GM18498 (cell line): ENCODE measurements around the gene RAPGEF5.

ENCODE experiments used
- ATAC-seq: cut with Tn5 transposase; IDR thresholded peaks from one replicate; pipeline ENCODE4 v1.9.1; 2021; ENCODE audit warnings: mild to moderate bottlenecking, moderate library complexity; ENCODE audit not compliant: unreplicated experiment

The RAPGEF5 gene

GRCh38 chr7:22269963-22270362 lies 87.0 kb downstream of the RAPGEF5 start:
- ATAC-seq: no peak

DNA sequence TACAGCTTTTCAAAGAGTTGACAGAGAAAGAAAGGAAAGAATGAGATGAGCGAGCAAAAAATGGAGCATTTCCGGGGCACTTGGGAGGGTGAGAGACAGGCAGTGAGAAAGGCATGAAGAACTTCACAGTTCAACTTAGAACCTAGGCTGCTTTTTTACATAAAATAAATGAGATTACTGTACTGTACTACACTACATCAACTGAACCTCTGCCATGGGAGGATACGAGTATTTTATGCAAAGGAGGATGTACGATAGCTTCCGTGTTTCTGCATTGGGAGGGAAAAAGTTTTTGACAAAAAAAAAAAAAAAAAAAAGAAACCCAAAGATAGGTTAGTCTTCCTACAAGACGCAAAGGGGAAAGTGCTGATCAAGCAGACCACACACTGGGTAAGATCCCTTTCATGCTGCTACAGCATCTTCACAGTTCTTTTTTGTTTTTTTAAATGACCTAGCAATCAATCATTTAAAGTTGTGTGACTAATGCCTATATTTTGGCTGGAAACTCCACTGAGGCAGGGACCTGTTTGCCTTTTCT lies 88.0 kb downstream of the RAPGEF5 start:
- no peak for ATAC-seq

GRCh38 chr7:22267930-22268615 lies 88.9 kb downstream of the RAPGEF5 start:
- ATAC-seq: no peak

- no peak for ATAC-seq
Observed at GRCh38 chr7:22262538-22262937, 94.4 kb downstream of the RAPGEF5 start.

- no peak for ATAC-seq
Observed at GRCh38 chr7:22256541-22257096, 100.3 kb downstream of the RAPGEF5 start.

DNA sequence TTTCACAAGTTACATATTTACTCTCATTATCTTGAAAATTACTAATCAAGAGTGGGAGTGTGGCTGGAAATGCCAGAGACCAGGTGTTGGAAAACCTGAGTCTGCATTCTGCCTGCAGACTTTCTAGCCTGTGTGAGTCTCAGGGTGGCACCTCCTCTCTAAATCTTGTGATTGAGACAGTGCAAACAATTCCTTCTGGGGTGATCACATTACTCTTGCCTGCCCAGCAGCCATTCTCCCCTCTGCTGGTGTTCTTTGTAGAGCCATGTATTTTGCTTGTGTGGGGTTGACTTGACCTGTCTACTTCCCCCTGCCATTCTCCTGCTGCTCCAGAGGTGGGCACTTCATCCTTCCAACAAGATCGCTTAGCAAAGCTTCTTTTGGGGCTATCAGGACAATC lies 101.1 kb downstream of the RAPGEF5 start:
- ATAC-seq: no peak

DNA sequence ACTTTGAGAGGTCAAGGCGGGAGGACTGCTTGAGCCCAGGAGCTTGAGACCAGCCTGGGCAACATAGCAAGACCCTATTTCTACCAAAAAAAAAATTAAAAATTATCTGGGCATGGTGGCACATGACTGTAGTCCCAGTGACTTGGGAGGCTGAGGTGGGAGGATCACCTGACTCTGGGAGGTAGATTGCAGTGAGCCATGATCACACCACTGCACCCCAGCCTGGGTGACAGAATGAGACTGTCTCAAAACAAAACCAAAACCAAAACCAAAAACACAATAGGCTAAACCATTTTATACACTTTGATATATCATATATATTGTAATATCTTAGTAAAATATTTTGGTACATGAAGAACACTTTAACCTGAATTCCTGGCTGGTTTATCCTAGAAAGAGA lies 101.6 kb downstream of the RAPGEF5 start:
- no peak for ATAC-seq

DNA sequence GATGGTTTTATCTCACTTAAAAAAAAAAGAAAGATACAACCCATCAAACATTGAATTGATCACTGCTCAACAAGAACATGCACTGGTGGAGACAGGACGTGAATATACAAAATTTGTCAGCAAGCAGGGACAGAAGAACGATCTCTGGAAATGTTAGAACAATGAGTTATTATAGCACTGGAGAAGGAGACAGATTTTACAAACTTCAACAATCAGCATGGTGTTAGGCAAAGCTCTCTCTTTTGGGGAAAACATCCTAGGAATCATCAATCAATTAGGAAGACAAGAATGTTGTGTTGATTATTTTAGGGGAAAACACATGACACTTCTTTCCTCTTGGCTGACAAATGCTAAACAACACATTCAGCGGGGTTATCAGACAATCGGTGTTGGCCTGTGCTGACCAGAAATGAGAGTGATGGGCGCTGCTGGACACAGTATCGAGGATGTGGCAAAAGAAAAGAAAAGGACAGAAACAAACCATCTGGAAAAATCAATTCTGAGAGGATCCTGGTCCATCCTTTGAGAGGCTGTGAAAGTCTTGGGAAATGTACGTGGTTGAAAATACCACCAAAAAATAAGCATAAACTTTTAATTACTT lies 103.9 kb downstream of the RAPGEF5 start:
- ATAC-seq: no peak

DNA sequence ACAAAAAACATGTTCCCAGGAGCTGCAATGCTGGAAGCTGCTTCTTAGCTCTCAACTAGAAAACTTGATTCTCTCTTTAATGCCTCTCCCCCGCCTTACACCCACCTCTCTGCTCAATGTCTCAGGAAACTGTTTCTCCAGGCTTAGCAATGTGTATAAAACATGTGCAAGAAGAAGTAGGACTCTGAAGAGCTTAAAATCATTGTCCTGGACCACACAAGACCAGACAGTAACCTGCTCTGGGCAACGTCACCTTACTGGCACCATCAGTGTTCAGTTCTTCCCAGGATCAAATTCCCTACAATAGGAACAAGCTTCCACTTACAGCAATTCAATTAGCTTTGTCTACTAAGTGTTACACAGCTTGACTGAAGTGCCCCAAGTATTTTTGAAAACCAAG lies 104.9 kb downstream of the RAPGEF5 start:
- no peak for ATAC-seq

DNA sequence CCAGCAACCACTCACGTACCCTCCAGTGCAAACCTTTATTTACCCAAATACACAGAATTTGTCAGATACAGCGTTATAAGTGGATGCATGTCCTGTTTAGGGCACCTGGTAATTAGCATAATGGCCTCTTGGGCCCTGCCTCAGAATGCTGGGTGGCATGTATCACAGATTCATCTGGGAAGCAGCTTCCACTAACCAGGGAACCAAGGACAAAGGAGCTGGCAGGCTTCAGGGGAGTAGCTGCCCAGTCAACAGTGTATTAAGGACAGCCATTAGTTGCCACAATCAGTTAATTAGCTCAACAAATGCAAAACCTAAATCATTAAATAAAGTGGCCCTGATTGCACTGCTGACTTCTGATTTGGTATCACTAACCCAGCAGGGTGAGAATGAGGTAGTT lies 105.7 kb downstream of the RAPGEF5 start:
- ATAC-seq: no peak

GRCh38 chr7:22250390-22250789 lies 106.6 kb downstream of the RAPGEF5 start:
- ATAC-seq: no peak

DNA sequence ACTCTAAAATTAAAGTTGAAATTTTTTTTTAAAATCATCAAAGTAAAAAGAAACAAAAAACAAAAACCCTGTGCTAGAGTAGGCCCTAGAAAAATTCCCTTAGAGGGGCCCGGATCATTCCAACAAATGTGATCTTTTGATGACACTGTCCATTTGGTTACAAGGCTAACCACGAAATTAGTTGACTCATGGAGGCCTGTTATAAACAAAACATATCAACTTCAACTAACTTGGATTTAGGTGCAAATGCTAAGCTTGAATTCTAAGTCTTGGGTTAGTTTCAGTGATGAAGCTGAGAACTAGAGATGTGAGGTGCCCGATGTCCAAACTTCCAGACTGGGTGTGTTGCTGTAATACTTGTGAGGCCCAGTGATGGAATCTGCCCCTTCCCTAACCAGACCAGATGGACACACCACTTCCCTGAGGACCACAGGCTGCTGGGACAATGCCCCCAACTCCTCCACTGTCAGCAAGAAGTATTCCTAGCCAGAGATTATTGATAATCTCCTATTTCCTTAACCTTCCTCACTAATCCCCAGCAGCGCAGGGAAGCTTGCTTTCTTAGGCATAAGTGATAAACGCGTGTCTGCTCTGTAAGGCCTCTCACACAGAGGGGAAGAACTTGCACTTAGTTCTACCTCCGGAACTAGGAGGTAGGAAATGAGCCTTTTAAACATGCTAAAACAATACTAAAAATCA lies 108.7 kb downstream of the RAPGEF5 start:
- no peak for ATAC-seq

GRCh38 chr7:22241805-22242390 lies 115.1 kb downstream of the RAPGEF5 start:
- no peak for ATAC-seq

GRCh38 chr7:22240904-22241571 lies 115.9 kb downstream of the RAPGEF5 start:
- no peak for ATAC-seq

DNA sequence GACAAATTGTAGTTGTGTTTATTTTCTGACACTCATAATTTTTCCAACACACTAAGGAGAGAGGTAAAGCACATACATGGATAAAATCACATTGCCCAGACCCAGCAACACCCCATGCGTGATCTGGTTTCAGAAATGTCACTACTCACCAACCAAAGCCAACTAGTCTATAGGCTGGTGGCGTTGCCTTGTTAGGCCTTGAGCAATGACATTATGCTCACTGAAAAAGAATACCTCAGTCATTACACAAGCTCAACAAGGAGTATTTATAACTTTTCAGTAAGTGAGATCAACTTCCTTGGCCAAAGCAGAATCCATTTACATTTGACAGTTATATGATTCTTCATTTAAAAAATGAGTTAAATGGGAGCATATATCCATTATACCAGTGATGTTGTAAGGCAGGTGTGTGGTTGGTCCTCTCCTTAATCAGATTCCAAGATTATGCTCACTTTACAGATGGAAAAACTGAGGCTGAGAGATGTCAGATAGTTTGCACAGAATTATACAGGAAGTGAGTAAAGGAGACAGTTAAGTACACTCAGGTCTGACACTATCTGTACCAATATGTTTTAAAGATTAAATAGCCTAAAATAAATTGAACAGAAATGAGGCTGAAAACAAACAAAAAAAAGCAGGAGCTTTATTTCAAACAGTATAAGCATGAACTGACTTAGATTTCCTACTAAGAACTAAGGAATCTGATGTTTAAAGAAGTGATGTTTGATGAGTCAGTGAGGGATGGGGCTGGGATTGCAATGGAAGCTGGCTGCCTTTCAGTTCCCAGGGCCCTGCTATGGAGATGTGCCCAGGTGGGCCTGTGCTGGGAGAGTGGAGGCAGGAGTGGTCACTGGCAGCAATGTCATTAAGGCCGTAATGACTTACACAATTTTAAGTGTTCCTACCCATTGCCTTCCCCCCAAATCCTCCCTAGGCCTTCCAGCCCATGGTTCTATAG lies 118.3 kb downstream of the RAPGEF5 start:
- no peak for ATAC-seq

- no peak for ATAC-seq
Observed at GRCh38 chr7:22235134-22235533, 121.8 kb downstream of the RAPGEF5 start.

- no peak for ATAC-seq
Observed at GRCh38 chr7:22234227-22234626, 122.7 kb downstream of the RAPGEF5 start.

- no peak for ATAC-seq
Observed at GRCh38 chr7:22231806-22232205, 125.1 kb downstream of the RAPGEF5 start.

DNA sequence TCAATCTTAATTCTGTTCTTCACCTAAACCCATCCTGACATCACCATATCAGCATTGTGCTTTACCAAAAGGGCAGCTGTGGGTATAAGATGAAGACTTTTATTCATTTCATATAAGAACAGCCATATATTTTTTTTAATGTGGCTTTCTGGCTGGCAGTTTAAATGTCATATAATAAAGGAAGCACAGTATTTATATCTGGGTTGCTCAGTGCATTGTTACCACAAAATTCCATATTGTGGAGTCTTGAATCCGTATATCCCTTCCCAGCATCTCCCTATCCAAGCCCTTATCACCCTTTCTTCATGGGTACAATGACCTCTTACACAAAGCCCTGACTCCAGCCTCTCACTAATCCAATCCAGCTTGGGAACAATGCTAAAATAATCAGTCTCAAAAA lies 125.8 kb downstream of the RAPGEF5 start:
- no peak for ATAC-seq

DNA sequence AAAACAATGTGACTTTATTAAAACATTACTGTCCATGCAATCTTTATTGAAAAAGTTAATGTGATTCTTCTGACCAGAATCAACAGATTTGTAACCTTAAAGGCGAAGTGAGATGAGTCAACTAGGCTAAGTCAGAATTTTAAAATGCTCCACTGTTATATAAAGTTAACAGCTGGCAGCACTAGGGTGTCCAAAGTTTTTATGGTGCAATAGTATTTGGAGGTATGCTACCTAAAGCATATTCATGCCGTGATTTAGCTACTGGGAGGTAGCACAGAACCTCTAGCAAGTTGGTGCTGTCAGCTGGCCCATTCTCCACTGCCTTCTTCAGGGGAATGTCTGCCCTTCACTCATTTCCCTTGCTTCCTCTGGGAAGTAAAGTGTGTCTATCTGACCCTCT lies 126.7 kb downstream of the RAPGEF5 start:
- no peak for ATAC-seq
